CD8-positive, alpha-beta memory T cell (primary cell): Measurements from ENCODE around the gene COMTD1. TPM values are rescaled to one million over a fixed set of nuclear protein-coding genes. Genes with fewer than 3 reads are reported as not detected.
A peak's percentile ranks its signal among the peaks of the same experiment; 100 is the strongest.
"Not testable (repeated sequence)": the region's sequence is repeated elsewhere in the genome, so short reads cannot be mapped to it uniquely, and the experiment has no call there.

Source experiments
- CTCF ChIA-PET: fragments of 350-600 bp; sonication (Branson Sonifier 250); formaldehyde crosslinking; loops from one replicate; lab custom pipeline; 2021; ENCODE audit warnings: antibody characterized with exemption; lab: Charles Lee
- POLR2A ChIA-PET: fragments of 350-600 bp; sonication (Branson Sonifier 250); formaldehyde crosslinking; loops from one replicate; lab custom pipeline; 2021; ENCODE audit warnings: antibody characterized with exemption; lab: Charles Lee
- DNase-seq, 5 donors: peaks; one replicate each; pipeline versions ENCODE4 v3.0.0 to v3.0.0-alpha.2; 2020 to 2022; ENCODE audit warnings: mixed read lengths in 1 of 5
- H3K27ac ChIP-seq: one replicate; pipeline ENCODE4 v1.7.0; 2013; ENCODE audit warnings: low read depth, mild to moderate bottlenecking, low read length, moderate library complexity
- H3K27me3 ChIP-seq: 2 replicates; pipeline ENCODE4 v1.7.0; 2013; ENCODE audit warnings: low read length, mild to moderate bottlenecking; ENCODE audit not compliant: insufficient read depth, poor library complexity, severe bottlenecking
- H3K36me3 ChIP-seq: 2 replicates; pipeline ENCODE4 v1.7.0; 2013; ENCODE audit warnings: mild to moderate bottlenecking, low read length, moderate library complexity; ENCODE audit not compliant: insufficient read depth
- H3K4me1 ChIP-seq: 2 replicates; pipeline ENCODE4 v1.7.0; 2013; ENCODE audit warnings: mild to moderate bottlenecking, low read length, moderate library complexity; ENCODE audit not compliant: insufficient read depth
- H3K4me3 ChIP-seq: 2 replicates; pipeline ENCODE4 v1.7.0; 2013; ENCODE audit warnings: mild to moderate bottlenecking, low read length
- H3K9me3 ChIP-seq: 2 replicates; pipeline ENCODE4 v1.7.0; 2013; ENCODE audit warnings: mild to moderate bottlenecking, low read length
- H3K27ac Mint-ChIP-seq, 8 donors: one replicate each; pipeline ENCODE4 v1.8.0; 2020 to 2021; ENCODE audit warnings: mixed read lengths in 8 of 8, mild to moderate bottlenecking in 6 of 8, inconsistent platforms in 3 of 8, moderate library complexity in 3 of 8
- H3K27me3 Mint-ChIP-seq, 2 donors: one replicate each; pipeline ENCODE4 v1.8.0; 2020 to 2021; ENCODE audit warnings: mixed read lengths in 2 of 2, mild to moderate bottlenecking in 1 of 2, moderate library complexity in 1 of 2
- H3K36me3 Mint-ChIP-seq, 3 donors: one replicate each; pipeline ENCODE4 v1.8.0; 2020 to 2021; ENCODE audit warnings: mixed read lengths in 3 of 3, inconsistent platforms in 1 of 3, mild to moderate bottlenecking in 1 of 3
- H3K4me1 Mint-ChIP-seq, 3 donors: one replicate each; pipeline ENCODE4 v1.8.0; 2020 to 2021; ENCODE audit warnings: mixed read lengths in 3 of 3, inconsistent platforms in 1 of 3, mild to moderate bottlenecking in 1 of 3
- H3K4me3 Mint-ChIP-seq, 7 donors: one replicate each; pipeline ENCODE4 v1.8.0; 2020 to 2021; ENCODE audit warnings: mixed read lengths in 7 of 7, mild to moderate bottlenecking in 6 of 7, moderate library complexity in 4 of 7, inconsistent platforms in 2 of 7
- H3K9me3 Mint-ChIP-seq, 5 donors: one replicate each; pipeline ENCODE4 v1.8.0; 2020 to 2022; ENCODE audit warnings: mixed read lengths in 5 of 5, mild to moderate bottlenecking in 3 of 5, moderate library complexity in 2 of 5, inconsistent platforms in 1 of 5
- polyA plus RNA-seq: library from polyadenylated mRNA; unstranded; fragments of 300-500 nt; fragmentation: Illumina TruSeq; gene quantifications from one replicate; pipeline ENCODE4 v1.2.3, GENCODE V29; 2021
- total RNA-seq, 2 experiments: library from RNA; stranded (reverse); gene quantifications; one replicate each; pipeline ENCODE4 v1.2.3, GENCODE V29; 2021

The COMTD1 gene
- total and polyA plus RNA-seq, 3 experiments from 2014 or later = 23.2 to 47.9 (median 43.9) TPM

DNA sequence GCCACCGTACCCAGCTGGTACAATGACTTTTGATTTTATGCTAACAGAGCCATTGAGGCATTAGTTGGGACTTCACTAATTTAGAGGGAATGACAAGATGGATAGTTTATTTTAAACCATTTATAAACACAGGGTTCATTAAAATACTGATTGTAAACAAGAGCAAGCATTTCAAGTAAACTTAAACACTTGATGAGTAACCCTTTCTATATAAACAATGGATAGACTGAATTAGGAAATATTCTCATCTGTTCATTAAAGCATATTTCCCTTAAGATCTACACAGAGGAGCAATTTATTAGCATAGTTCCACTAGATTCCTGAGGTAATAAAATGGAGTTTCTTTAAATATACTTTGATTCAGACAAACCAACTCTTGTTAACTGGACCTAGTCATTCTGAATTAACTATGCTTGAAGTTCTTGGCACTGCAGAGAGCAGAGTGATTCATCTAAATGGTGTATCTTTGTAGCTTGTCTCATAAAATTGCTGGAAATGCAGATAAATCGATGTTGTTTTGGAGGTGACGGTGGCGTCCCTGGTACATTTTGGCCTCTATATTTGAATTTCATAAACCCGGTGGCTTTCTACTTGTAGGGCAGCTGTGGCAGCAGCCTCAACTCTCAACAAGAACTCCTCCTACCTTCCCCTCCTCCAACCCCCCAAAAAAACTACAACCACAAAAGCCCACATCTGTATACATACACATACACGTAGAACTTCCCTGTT is 40.6 kb downstream of the COMTD1 start:
- DNase-seq = no peak
- ChIA-PET POLR2A (interaction anchor here (1.1 kb wide), 1 partner anchor 14 kb away, joined by 4 read pairs; no protein-coding TSS in a partner anchor), CTCF (interaction anchor here (1.1 to 1.4 kb wide), 3 partner anchors 9 to 35 kb away, joined by 3 to 4 read pairs (median 3); no protein-coding TSS in a partner anchor)
- no peaks in the 10 kb centered on the region for H3K4me1 ChIP-seq
- Mint-ChIP-seq H3K9me3 (no peaks in the 10 kb centered on the region), H3K4me1 (no peaks in the 10 kb centered on the region), H3K36me3 (peaks cover 0 to 2% (median 0%) of the 10 kb centered on the region in 3 donors), H3K4me3 (peak overlapping the region in 1 of 7 donors; percentile 52), H3K27ac (peak overlapping the region in 1 of 8 donors; percentile 44), H3K27me3 (no peaks in the 10 kb centered on the region)
- H3K9me3 ChIP-seq = no peaks in the 10 kb centered on the region
- H3K36me3 ChIP-seq = no peaks in the 10 kb centered on the region
- H3K27ac ChIP-seq = no peak overlapping the region
- H3K27me3 ChIP-seq = no peaks in the 10 kb centered on the region
- no peak overlapping the region for H3K4me3 ChIP-seq

DNA sequence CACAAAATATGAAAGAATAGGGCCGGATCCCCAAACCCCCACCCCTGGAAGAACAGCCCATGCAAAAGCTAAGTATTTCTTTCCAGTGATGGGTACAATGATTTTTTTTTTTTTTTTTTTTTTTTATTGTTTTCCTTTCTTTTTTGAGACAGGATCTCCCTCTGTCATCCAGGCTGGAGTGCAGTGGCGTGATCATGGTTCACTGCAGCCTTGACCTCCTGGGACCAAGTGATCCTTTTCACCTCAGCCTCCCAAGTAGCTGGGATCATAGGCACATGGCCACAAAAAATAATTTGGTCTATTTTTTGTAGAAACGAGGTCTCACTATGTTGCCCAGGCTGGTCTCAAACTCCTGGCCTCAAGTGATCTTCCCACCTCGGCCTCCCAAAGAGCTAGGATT is 41.1 kb downstream of the COMTD1 start:
- not testable (repeated sequence) for H3K27me3 ChIP-seq
- CTCF ChIA-PET = interaction anchor here (1.4 kb wide), 1 partner anchor 9 kb away, joined by 4 read pairs; no protein-coding TSS in a partner anchor

DNA sequence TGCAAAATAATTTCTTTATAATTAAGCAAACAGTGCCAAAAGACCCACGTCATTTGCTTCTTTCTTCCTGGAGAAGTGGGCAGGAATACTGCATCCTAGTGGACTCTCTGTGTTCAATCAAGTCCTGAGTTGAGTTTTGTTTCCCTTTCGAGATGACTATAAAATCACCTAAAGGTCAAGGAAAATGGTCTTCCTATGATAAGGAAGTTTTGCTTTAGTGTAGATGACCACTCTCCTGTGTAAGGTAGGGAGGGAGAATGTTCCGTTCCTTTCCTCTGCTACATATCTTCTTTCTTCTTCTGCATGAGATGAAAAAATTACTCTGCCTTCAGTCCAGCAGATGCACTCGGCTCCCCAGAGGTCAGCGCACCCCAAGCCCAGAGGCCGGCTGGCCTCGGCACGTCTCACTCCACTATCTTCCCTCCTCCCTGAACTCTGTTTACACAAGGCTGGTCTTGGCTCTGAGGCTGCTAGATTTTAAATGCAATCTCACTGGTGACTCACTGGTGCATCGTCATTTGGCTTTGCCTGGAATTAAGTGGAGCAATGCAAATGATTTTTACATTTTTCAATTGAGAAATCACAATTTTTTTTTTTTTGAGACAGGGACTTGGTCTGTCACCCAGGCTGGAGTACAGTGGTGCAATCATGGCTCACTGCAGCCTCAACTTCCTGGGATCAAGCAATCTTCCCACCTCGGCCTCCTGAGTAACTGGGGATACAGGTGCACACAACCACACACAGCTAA is 43.8 kb downstream of the COMTD1 start:
- ChIA-PET POLR2A (no interaction called here), CTCF (interaction anchor here (10.9 kb wide), 1 partner anchor 41 kb away, joined by 304 read pairs; the partner anchor contains the start of gene COMTD1)
- Histone ChIP-seq H3K9me3 (no peaks in the 10 kb centered on the region), H3K4me3 (no peak overlapping the region), H3K36me3 (no peaks in the 10 kb centered on the region), H3K4me1 (peaks cover 5% of the 10 kb centered on the region), H3K27me3 (no peaks in the 10 kb centered on the region), H3K27ac (no peak overlapping the region)
- no peak for DNase-seq
- Mint-ChIP-seq H3K27ac (peak overlapping the region in 3 of 8 donors; percentile 17 to 78 (median 38)), H3K9me3 (no peaks in the 10 kb centered on the region), H3K4me1 (peaks cover 5 to 7% (median 6%) of the 10 kb centered on the region in 3 donors), H3K4me3 (no peak overlapping the region), H3K36me3 (peaks cover 0 to 2% (median 0%) of the 10 kb centered on the region in 3 donors), H3K27me3 (no peaks in the 10 kb centered on the region)

More for the DNA sequence above, 41.1 kb downstream of the COMTD1 start:
- POLR2A ChIA-PET = interaction anchor here (0.6 kb wide), 1 partner anchor 1032 kb away, joined by 3 read pairs; no protein-coding TSS in a partner anchor
- H3K9me3 ChIP-seq, H3K4me3 ChIP-seq, H3K36me3 Mint-ChIP-seq, H3K27me3 Mint-ChIP-seq, H3K4me1 ChIP-seq, H3K27ac ChIP-seq, H3K9me3 Mint-ChIP-seq, H3K4me3 Mint-ChIP-seq, DNase-seq, H3K4me1 Mint-ChIP-seq, H3K36me3 ChIP-seq: not testable (repeated sequence)
- H3K27ac Mint-ChIP-seq = peak overlapping the region in 1 of 8 donors; percentile 44

DNA sequence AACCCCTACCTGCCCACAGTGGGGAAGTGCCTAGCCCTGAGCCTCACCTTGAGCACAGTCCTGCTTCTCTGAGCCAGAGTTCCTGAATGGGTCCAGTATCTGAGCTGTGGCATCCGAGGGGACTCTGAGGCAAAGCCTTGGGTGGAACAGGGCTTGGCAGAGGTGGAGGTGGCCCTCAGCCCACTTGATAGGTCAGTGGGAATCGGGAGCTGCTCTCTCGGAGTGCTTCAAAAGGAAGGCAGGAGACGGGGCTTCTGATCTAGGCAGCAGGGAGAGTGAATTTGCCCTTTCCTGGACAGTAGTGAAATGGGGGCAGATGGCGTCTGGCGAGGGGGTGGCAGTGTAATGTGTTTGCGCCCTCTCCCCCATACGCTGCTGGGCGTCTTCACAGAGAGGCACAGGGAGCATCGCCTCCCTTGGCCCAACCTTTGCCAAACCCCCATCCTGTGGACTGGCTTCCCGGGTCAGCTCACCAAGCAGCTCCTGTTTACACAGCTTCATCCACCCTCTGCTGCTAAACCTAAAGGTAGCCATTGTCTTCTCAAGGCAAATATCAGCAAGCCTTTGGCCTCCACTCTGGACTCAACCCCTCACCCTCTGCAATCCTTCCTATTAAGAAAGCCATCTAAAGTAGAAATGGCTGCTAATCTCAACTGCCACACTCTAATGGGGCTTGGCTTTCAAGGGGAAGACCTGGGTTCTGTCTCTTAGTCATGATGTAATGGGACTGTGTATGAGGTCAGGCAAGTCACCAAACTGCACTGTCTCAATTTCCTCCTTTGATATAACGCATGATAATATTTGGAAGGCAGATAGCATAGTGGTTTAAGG is 46.3 kb downstream of the COMTD1 start:
- Mint-ChIP-seq H3K27ac (peak overlapping the region in 4 of 8 donors; percentile 15 to 64 (median 40)), H3K27me3 (no peaks in the 10 kb centered on the region), H3K9me3 (no peaks in the 10 kb centered on the region), H3K4me1 (peaks cover 5 to 7% (median 6%) of the 10 kb centered on the region in 3 donors), H3K36me3 (peaks cover 0 to 2% (median 0%) of the 10 kb centered on the region in 3 donors), H3K4me3 (no peak overlapping the region)
- no peak overlapping the region for H3K4me3 ChIP-seq
- CTCF ChIA-PET = interaction anchor here (3.9 to 10.9 kb wide), 2 partner anchors 9 to 43 kb away, joined by 37 to 304 read pairs; partner anchors contain the start of gene COMTD1
- no peaks in the 10 kb centered on the region for H3K27me3 ChIP-seq
- peaks cover 5% of the 10 kb centered on the region for H3K4me1 ChIP-seq
- DNase-seq = no peak
- POLR2A ChIA-PET = no interaction called here
- no peaks in the 10 kb centered on the region for H3K36me3 ChIP-seq
- no peak overlapping the region for H3K27ac ChIP-seq
- H3K9me3 ChIP-seq = no peaks in the 10 kb centered on the region

DNA sequence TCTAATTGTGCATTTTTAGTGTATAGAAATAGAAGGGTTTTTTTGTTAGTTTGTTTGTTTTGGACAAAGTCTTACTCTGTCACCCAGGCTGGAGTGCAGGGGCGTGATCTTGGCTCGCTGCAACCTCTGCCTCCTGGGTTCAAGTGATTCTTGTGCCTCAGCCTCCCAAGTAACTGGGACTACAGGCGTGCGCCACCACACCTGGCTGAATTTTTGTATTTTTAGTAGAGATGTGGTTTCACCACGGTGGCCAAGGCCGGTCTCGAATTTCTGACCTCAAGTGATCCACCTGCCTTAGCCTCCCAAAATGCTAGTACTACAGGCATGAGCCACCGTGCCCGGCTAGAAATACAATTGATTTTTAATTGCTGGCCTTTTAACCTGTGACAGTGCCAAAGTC is 47.2 kb downstream of the COMTD1 start:
- not testable (repeated sequence) for H3K4me3 Mint-ChIP-seq, H3K36me3 ChIP-seq, H3K4me1 ChIP-seq, H3K36me3 Mint-ChIP-seq, H3K27ac ChIP-seq, H3K9me3 Mint-ChIP-seq, H3K27me3 ChIP-seq, H3K27me3 Mint-ChIP-seq, H3K4me1 Mint-ChIP-seq, H3K9me3 ChIP-seq, H3K4me3 ChIP-seq, DNase-seq
- CTCF ChIA-PET = interaction anchor here (0.7 to 10.9 kb wide), 17 partner anchors 9 to 77 kb away, joined by 3 to 304 read pairs (median 5); partner anchors contain the start of genes COMTD1, SAMD8 and VDAC2
- POLR2A ChIA-PET = interaction anchor here (0.5 to 1.3 kb wide), 7 partner anchors 22 to 75 kb away, joined by 3 to 9 read pairs (median 5); partner anchors contain the start of gene VDAC2
- H3K27ac Mint-ChIP-seq = peak overlapping the region in 7 of 8 donors; percentile 90 to 94 (median 92)

DNA sequence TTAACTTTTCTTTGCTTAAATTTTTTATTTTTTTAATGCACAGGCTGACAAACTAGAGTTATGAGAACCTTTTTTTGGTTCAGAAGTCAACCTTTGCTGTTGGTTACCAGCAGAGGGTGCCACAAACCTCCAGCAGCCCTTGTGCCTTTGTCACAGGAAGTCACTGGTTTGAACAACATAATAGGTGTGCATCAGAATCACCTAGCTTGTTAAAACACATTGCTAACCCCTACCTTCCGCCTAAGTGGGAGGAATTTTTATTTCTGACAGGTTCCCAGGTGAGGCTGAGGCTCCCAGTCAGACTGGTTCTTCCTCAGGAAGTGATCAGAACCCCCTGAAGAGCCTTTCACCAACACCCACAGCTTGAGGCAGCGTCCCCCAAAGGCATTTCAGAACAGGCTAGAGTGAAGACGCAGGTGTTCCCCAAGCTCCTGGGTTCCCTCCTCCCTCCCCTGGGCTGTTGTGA is 47.8 kb downstream of the COMTD1 start:
- CTCF ChIA-PET = interaction anchor here (0.7 to 10.9 kb wide), 19 partner anchors 9 to 76 kb away, joined by 3 to 304 read pairs (median 5); partner anchors contain the start of genes COMTD1, SAMD8 and VDAC2
- no peak overlapping the region for H3K27ac ChIP-seq
- no peak overlapping the region for H3K4me3 ChIP-seq

DNA sequence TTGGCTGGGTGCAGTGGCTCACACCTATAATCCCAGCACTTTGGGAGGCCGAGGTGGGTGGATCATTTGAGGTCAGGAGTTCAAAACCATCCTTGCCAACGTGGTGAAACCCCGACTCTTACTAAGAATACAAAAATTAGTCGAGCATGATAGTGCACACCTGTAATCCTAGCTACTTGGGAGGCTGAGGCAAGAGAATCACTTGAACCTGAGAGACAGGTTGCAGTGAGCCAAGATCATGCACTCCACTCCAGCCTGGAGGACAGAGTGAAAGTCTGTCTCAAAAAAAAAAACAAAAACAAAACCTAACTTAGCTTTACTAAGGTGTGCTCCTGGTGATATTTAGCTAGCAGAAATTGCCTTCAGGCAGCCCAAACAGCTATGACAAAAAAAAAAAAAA is 49.4 kb downstream of the COMTD1 start:
- Mint-ChIP-seq H3K4me3 (no peak overlapping the region), H3K27ac (peak overlapping the region in 3 of 8 donors; percentile 35 to 64 (median 62)), H3K4me1 (peaks cover 6 to 7% (median 6%) of the 10 kb centered on the region in 3 donors), H3K27me3 (no peaks in the 10 kb centered on the region), H3K9me3 (no peaks in the 10 kb centered on the region), H3K36me3 (peaks cover 0 to 11% (median 0%) of the 10 kb centered on the region in 3 donors)
- Histone ChIP-seq H3K4me3 (no peak overlapping the region), H3K36me3 (no peaks in the 10 kb centered on the region), H3K27ac (no peak overlapping the region), H3K27me3 (no peaks in the 10 kb centered on the region), H3K4me1 (peaks cover 5% of the 10 kb centered on the region), H3K9me3 (no peaks in the 10 kb centered on the region)
- ChIA-PET POLR2A (no interaction called here), CTCF (interaction anchor here (1.0 to 10.9 kb wide), 4 partner anchors 9 to 74 kb away, joined by 3 to 304 read pairs (median 14); partner anchors contain the start of genes COMTD1, SAMD8 and VDAC2)
- DNase-seq = no peak

More for the DNA sequence above, 47.8 kb downstream of the COMTD1 start:
- peaks cover 5 to 7% (median 6%) of the 10 kb centered on the region in 3 donors for H3K4me1 Mint-ChIP-seq
- Histone ChIP-seq H3K36me3 (no peaks in the 10 kb centered on the region), H3K4me1 (peaks cover 5% of the 10 kb centered on the region), H3K27me3 (no peaks in the 10 kb centered on the region), H3K9me3 (no peaks in the 10 kb centered on the region)
- H3K27me3 Mint-ChIP-seq = no peaks in the 10 kb centered on the region
- peak; percentile 50 to 82 (median 72) for DNase-seq
- H3K27ac Mint-ChIP-seq = peak overlapping the region; percentile 90 to 94 (median 92)
- peak overlapping the region in 1 of 7 donors; percentile 65 for H3K4me3 Mint-ChIP-seq
- no peaks in the 10 kb centered on the region for H3K9me3 Mint-ChIP-seq
- POLR2A ChIA-PET = interaction anchor here (0.5 to 1.3 kb wide), 7 partner anchors 22 to 75 kb away, joined by 4 to 9 read pairs (median 5); partner anchors contain the start of gene VDAC2
- H3K36me3 Mint-ChIP-seq = peaks cover 0 to 2% (median 0%) of the 10 kb centered on the region in 3 donors
